ENCODE measurements around the gene SLC10A4. TPM values are rescaled to one million over a fixed set of nuclear protein-coding genes. Genes with fewer than 3 reads are reported as not detected.
"Not testable (repeated sequence)": the region's sequence is repeated elsewhere in the genome, so short reads cannot be mapped to it uniquely, and the experiment has no call there.

SLC10A4 gene
- 0.14 TPM in 1 of 2 replicates, not detected in the other for total RNA-seq

DNA sequence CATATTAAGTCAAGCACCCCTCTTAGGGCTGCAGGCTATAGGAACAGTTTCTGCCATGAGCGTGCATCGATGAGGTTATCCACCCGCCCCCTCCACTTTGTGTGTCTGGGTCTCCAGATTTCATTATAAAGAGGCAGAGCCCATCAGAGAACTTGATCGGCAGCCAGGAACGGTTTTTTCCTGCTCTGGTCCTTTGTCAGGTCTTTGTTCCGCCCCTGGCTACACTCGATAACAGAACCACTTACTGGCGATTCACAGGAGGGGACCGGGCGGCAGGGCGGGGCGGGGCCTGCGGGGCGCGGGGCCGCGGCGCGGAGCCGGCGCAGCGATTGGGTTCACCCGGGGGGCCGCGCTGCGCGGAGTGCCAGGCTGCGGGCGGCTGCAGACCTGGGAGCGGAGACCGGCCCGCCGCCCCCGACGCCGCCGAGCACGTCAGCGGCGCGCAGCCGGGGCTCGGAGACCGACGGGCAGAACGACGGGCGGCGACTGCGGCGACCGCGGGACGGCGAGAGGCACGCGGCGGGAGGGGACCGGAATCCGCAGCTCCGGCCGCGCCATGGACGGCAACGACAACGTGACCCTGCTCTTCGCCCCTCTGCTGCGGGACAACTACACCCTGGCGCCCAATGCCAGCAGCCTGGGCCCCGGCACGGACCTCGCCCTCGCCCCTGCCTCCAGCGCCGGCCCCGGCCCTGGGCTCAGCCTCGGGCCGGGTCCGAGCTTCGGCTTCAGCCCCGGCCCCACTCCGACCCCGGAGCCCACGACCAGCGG, at the start of gene SLC10A4:
SLC10A4 (plus strand) TSS at position 338 of the 771 bp plus-strand sequence; CDS start at position 557, 219 bp downstream.
- intact Hi-C loops (cut with micrococcal nuclease), result no loop called here

DNA sequence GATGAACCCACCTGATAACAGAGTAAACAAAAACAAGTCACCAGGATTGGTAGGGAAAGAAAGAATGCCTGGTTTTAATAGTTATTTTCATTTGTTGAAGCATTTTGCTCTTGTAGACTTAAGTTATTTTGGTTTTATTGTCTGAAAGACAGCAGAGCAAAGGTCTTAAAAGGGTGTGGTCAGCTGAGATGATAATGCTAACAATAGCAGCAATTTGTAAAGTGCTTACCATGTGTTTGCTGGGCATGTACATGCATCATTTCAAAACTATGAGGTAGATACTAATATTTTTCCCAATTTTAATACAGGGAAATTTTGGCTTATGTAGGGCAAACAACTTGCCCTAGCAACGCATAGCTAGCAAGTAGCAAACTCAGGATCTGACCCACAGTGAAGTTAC, 46.8 kb upstream of the SLC10A4 start:
- intact Hi-C loops (cut with micrococcal nuclease), result no loop called here

- intact Hi-C loops (cut with micrococcal nuclease), result no loop called here
These were observed 43.2 kb upstream of the SLC10A4 start for GRCh38 chr4:48439988-48440387.

- intact Hi-C loops (cut with micrococcal nuclease), result not testable (repeated sequence)
These were observed 42.2 kb upstream of the SLC10A4 start for GRCh38 chr4:48440914-48441313.

DNA sequence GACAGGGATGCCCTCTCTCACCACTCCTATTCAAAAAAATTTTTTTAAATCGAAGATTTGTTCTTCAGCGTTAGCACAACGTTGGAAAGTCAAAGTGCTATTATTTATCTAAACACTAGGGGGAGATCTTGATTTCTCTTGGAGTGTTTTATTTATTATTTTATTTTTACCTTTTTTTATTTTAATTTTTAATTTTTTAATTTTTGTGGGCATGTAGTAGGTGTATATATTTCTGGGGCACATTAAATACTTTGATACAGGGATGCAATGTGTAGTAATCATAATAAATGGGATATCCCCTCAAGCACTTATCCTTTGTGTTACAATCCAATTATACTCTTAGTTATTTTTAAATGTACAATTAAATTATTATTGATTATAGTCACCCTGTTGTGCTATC, 37.4 kb upstream of the SLC10A4 start:
- intact Hi-C loops (cut with micrococcal nuclease), result loop anchor here (2.0 to 5.0 kb wide), 2 partner anchors 102 to 517 kb away; no protein-coding TSS in a partner anchor

GRCh38 chr4:48446642-48447041, 36.5 kb upstream of the SLC10A4 start:
- intact Hi-C loops (cut with micrococcal nuclease), result loop anchor here (2.0 to 5.0 kb wide), 2 partner anchors 101 to 516 kb away; no protein-coding TSS in a partner anchor

- intact Hi-C loops (cut with micrococcal nuclease), result loop anchor here (5.0 kb wide), 1 partner anchor 98 kb away; no protein-coding TSS in a partner anchor
These were observed 34.0 kb upstream of the SLC10A4 start for GRCh38 chr4:48449151-48449550.

GRCh38 chr4:48450740-48451139, 32.4 kb upstream of the SLC10A4 start:
- intact Hi-C loops (cut with micrococcal nuclease), result no loop called here

DNA sequence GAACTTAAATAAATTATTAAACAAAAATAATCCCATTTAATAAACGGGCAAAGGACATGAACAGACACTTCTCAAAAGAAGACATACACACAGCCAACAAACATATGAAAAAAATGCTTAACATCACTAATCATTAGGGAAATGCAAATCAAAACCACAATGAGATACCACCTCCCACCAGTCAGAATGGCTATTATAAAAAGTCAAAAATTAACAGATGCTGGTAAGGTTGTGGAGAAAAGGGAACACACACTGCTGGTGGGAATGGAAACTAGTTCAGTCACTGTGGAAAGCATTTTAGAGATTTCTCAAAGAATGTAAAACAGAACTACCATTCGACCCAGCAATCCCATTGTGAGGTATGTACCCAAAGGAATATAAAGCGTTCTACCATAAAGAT, 31.5 kb upstream of the SLC10A4 start:
- intact Hi-C loops (cut with micrococcal nuclease), result not testable (repeated sequence)

DNA sequence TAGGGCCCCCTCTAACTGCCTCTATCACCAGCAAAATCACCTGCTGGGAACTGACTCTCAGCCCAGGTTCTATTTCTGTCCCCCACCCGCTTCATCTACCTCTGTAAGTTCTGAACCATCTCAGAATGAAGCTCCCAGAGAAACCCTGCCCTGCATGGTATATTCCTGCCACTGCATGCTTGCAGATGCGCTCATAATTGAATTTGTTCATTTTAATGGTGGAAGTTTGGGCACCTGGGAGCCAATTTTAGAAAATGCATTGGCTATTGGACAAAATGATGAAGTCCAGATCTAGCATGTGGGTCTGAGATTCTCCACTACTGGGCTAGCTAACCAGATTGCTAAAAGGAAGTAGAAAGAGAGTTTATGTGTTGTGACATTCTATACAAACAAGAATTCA, 28.6 kb upstream of the SLC10A4 start:
- intact Hi-C loops (cut with micrococcal nuclease), result no loop called here

GRCh38 chr4:48461000-48461399, 22.1 kb upstream of the SLC10A4 start:
- intact Hi-C loops (cut with micrococcal nuclease), result no loop called here

DNA sequence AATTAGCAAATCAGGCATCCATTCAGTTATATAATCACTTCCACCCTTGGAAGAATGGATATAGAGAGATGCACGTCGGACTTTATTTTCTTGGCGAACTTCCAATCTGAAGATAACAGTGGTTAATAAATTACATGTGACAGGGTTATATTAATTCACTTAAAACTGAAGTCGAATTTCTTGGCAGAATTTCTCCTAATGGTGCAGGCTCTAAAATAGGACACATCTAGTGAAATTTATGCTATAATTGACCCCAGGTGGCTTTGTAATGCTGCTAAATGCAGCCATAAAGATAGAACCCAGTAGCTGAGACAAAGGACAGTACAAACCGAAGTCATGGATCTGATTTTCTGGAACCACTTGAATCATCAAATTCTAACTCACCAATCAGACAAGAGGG, 20.8 kb upstream of the SLC10A4 start:
- intact Hi-C loops (cut with micrococcal nuclease), result no loop called here

- intact Hi-C loops (cut with micrococcal nuclease), result no loop called here
These were observed 15.7 kb upstream of the SLC10A4 start for GRCh38 chr4:48467442-48467841.

GRCh38 chr4:48467891-48468290, 15.3 kb upstream of the SLC10A4 start:
- intact Hi-C loops (cut with micrococcal nuclease), result no loop called here

- intact Hi-C loops (cut with micrococcal nuclease), result no loop called here
These were observed 13.0 kb upstream of the SLC10A4 start for GRCh38 chr4:48470137-48470536.

GRCh38 chr4:48470570-48470969, 12.6 kb upstream of the SLC10A4 start:
- intact Hi-C loops (cut with micrococcal nuclease), result no loop called here

GRCh38 chr4:48472794-48473193, 10.3 kb upstream of the SLC10A4 start:
- intact Hi-C loops (cut with micrococcal nuclease), result no loop called here

DNA sequence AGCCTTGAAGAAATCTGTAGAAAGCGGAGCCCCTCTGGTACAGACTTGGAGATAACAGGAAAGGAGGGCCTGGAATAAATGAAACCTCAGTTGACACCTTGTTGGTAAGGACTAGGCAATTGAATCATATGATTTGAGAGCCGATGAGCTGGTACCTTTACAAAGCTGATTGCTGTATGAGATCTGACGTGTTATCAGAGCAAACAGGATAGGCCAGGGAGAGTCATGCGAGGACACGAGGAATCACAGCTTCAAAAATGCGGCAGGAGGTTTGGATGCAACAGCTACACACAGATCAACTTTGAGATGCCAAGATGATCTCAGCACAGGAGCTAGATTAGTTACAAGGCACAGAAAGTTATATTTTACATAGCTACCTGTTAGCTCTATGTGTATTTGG, 7.4 kb upstream of the SLC10A4 start:
- intact Hi-C loops (cut with micrococcal nuclease), result no loop called here

DNA sequence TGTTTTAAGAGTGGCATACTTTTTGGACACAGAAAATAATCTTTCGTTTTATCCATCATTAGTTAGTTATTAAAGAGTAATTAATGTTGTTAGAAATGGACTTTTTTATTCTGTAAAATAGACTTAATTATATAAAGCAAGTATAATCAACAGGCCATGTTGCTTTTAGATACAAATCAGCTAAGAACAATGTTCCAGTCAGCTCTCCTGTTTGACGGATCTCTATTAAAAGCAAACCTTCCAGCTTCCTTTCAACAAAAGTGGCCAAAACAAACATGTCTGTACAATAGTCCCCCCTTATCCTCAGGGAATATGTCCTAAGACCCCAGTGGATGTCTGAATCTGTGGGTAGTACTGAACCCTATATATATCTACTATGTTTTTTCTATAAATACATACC, 4.9 kb upstream of the SLC10A4 start:
- intact Hi-C loops (cut with micrococcal nuclease), result no loop called here

DNA sequence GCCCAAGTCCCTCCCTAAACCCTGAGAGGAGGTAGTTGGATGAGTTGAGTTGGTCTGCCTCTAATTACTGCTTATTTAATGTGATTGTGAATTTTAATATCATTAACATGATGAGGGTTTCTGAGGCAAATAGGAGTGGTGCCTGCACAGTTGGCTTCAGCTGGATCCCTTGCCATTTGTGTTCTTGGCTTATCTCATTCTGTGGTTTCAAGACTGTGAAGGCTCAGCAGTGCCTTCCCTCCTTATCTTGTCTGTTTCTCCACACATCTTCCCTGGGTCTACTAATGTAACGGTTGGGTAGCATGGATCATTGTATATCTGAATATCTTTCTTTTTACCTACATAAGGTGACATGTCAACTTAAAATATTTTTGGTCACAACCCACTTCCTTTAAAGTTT, 1.6 kb upstream of the SLC10A4 start:
- intact Hi-C loops (cut with micrococcal nuclease), result no loop called here

DNA sequence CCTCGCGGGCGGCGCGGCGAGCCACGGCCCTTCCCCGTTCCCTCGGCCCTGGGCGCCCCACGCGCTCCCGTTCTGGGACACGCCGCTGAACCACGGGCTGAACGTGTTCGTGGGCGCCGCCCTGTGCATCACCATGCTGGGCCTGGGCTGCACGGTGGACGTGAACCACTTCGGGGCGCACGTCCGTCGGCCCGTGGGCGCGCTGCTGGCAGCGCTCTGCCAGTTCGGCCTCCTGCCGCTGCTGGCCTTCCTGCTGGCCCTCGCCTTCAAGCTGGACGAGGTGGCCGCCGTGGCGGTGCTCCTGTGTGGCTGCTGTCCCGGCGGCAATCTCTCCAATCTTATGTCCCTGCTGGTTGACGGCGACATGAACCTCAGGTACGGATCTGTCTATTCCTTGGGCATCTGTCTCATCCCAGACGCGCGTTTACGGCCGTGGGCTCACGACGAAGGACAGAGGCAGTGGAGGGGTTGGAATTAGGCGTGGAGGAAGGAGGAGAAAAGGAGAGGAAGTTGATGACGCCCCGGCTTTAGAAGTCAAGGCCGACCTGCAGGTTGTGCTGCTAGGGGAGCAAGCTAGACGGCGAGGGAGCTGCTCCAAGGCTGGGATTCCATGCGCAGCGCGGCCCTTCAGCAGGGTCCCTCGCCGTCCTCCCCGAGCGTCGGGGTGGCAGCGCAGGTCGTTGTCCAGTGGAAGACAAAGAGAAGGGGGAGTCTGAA, 792 bp downstream of the SLC10A4 start:
- intact Hi-C loops (cut with micrococcal nuclease), result no loop called here

- intact Hi-C loops (cut with micrococcal nuclease), result no loop called here
These were observed 1.5 kb downstream of the SLC10A4 start for GRCh38 chr4:48484494-48485168.
